Liver (tissue), 9 donors: ENCODE results near the gene CRADD. TPM values are rescaled to one million over a fixed set of nuclear protein-coding genes. Genes with fewer than 3 reads are reported as not detected.

ENCODE experiments used
- DNase-seq: peaks from one replicate; pipeline ENCODE4 v3.0.0-alpha.2; 2017; ENCODE audit warnings: low spot score
- H3K27ac ChIP-seq, 2 donors: one replicate each; pipeline ENCODE4 v1.7.0; 2013; ENCODE audit warnings: inconsistent platforms in 2 of 2, low read length in 2 of 2, control low read depth in 1 of 2, low read depth in 1 of 2, mild to moderate bottlenecking in 1 of 2
- H3K27me3 ChIP-seq, 4 donors: one replicate each; pipeline versions ENCODE4 v1.6.1 to v1.7.0; 2013; ENCODE audit warnings: low read length in 3 of 4, inconsistent platforms in 1 of 4, mild to moderate bottlenecking in 1 of 4, moderate library complexity in 1 of 4; ENCODE audit not compliant: control insufficient read depth in 4 of 4, insufficient read depth in 4 of 4
- H3K36me3 ChIP-seq, 4 donors: one replicate each; pipeline versions ENCODE4 v1.6.1 to v1.7.0; 2013; ENCODE audit warnings: low read length in 3 of 4, mild to moderate bottlenecking in 3 of 4, low read depth in 1 of 4, moderate library complexity in 1 of 4; ENCODE audit not compliant: control insufficient read depth in 4 of 4, insufficient read depth in 3 of 4
- H3K4me1 ChIP-seq, 4 donors: one replicate each; pipeline versions ENCODE4 v1.6.1 to v1.7.0; 2013; ENCODE audit warnings: low read length in 3 of 4, mild to moderate bottlenecking in 3 of 4, moderate library complexity in 1 of 4; ENCODE audit not compliant: control insufficient read depth in 4 of 4, insufficient read depth in 4 of 4
- H3K4me3 ChIP-seq, 3 donors: one replicate each; pipeline versions ENCODE4 v1.6.1 to v1.7.0; 2013; ENCODE audit warnings: low read length in 3 of 3, control low read depth in 1 of 3, low read depth in 1 of 3, mild to moderate bottlenecking in 1 of 3
- H3K9ac ChIP-seq, 2 donors: one replicate each; pipeline ENCODE4 v1.7.0; 2013; ENCODE audit warnings: low read length in 2 of 2, mild to moderate bottlenecking in 2 of 2, moderate library complexity in 2 of 2, control low read depth in 1 of 2, low read depth in 1 of 2
- H3K9me3 ChIP-seq, 4 donors: one replicate each; pipeline versions ENCODE4 v1.6.1 to v1.7.0; 2013; ENCODE audit warnings: low read length in 3 of 4; ENCODE audit not compliant: control insufficient read depth in 4 of 4
- CTCF ChIP-seq: fragments of 150-350 bp; IDR thresholded peaks from 2 replicates; pipeline ENCODE4 v1.5.1; 2017; ENCODE audit warnings: improper control_type of control experiment, low read depth, low read length; ENCODE audit not compliant: missing input control
- FOXA2 ChIP-seq: IDR thresholded peaks from 2 replicates; pipeline ENCODE4 v1.6.1; 2016; ENCODE audit warnings: antibody characterized with exemption
- HNF4A ChIP-seq, 2 donors: conservative IDR thresholded peaks; 2 replicates each; pipeline ENCODE4 v1.6.1; 2016; ENCODE audit warnings: antibody characterized with exemption in 2 of 2, mild to moderate bottlenecking in 2 of 2
- JUND ChIP-seq, 2 donors: IDR thresholded peaks; 2 replicates each; pipeline ENCODE4 v1.6.1; 2016; ENCODE audit warnings: antibody characterized with exemption in 2 of 2
- MAX ChIP-seq: IDR thresholded peaks from 2 replicates; pipeline ENCODE4 v1.6.1; 2016; ENCODE audit warnings: antibody characterized with exemption
- NR2F2 ChIP-seq: IDR thresholded peaks from 2 replicates; pipeline ENCODE4 v1.6.1; 2016; ENCODE audit warnings: antibody characterized with exemption
- RAD21 ChIP-seq, 2 donors: IDR thresholded peaks; 2 replicates each; pipeline ENCODE4 v1.6.1; 2016; ENCODE audit warnings: antibody characterized with exemption in 2 of 2, mild to moderate bottlenecking in 2 of 2
- REST ChIP-seq: IDR thresholded peaks from 2 replicates; pipeline ENCODE4 v1.6.1; 2016; ENCODE audit warnings: antibody characterized with exemption, mild to moderate bottlenecking
- RXRA ChIP-seq, 2 donors: IDR thresholded peaks; 2 replicates each; pipeline ENCODE4 v1.6.1; 2017 to 2018; ENCODE audit warnings: antibody characterized with exemption in 2 of 2, mild to moderate bottlenecking in 1 of 2
- WGBS: extraction: QIAGEN DNeasy Blood & Tissue Kit; methylation state at CpG from one replicate; pipeline ENCODE4 v1.1.7; 2013; 5-methylcytosine and 5-hydroxymethylcytosine counted together
- polyA plus RNA-seq, 2 donors: library from polyadenylated mRNA; stranded (reverse) in 1 of 2; unstranded in 1 of 2; fragments of 200-250 nt in 1 of 2; fragments of >200 nt in 1 of 2; fragmentation: Nextera tagmentation in 1 of 2; extraction: Ambion mirVana in 1 of 2; gene quantifications; one replicate each; pipeline versions ENCODE4 v1.2.1 to v1.2.3, GENCODE V29; 2013 to 2015
- total RNA-seq, 2 donors: library from RNA; depleted of rRNA; stranded (reverse); fragments of >200 nt; gene quantifications; one replicate each; pipeline ENCODE4 v1.2.3, GENCODE V29; 2014
- TF ChIP-seq, protein P1 (sequence below): IDR thresholded peaks from 2 replicates; pipeline ENCODE4 v1.6.1; 2016; ENCODE audit warnings: antibody characterized with exemption
- TF ChIP-seq, protein P2 (sequence below): IDR thresholded peaks from 2 replicates; pipeline ENCODE4 v1.6.1; 2016; ENCODE audit warnings: antibody characterized with exemption
- donor health status: healthy.
- donor health status: healthy.
- donor health status: healthy.
- donor health status: healthy.
- donor health status: healthy.

CRADD gene
- total and polyA plus RNA-seq, 4 donors, result 19.4 to 48.9 (median 29.6) TPM

- H3K4me1 ChIP-seq, result no peaks in the 10 kb centered on the region
- no peaks in the 10 kb centered on the region for H3K27me3 ChIP-seq
- H3K4me3 ChIP-seq, result no peak overlapping the region
- H3K9ac ChIP-seq, result no peak overlapping the region
- DNase-seq, result no peak
- H3K27ac ChIP-seq, result no peak overlapping the region
- WGBS, result 85% methylated on average over 2 of the region's 2 CpGs
- H3K36me3 ChIP-seq, result peaks cover 0 to 1% (median 0%) of the 10 kb centered on the region in 4 donors
- peaks cover 0 to 7% (median 1%) of the 10 kb centered on the region in 4 donors for H3K9me3 ChIP-seq
- TF ChIP-seq REST, result no peak
- TF ChIP-seq RAD21 (IDR thresholded peaks at IDR 0.05), result no peak
- TF ChIP-seq HNF4A (conservative IDR thresholded peaks at IDR 0.05), result no peak
- no peak for TF ChIP-seq MAX
- no peak for TF ChIP-seq FOXA2
- TF ChIP-seq RXRA (IDR thresholded peaks at IDR 0.05), result no peak
- TF ChIP-seq, protein P1, sequence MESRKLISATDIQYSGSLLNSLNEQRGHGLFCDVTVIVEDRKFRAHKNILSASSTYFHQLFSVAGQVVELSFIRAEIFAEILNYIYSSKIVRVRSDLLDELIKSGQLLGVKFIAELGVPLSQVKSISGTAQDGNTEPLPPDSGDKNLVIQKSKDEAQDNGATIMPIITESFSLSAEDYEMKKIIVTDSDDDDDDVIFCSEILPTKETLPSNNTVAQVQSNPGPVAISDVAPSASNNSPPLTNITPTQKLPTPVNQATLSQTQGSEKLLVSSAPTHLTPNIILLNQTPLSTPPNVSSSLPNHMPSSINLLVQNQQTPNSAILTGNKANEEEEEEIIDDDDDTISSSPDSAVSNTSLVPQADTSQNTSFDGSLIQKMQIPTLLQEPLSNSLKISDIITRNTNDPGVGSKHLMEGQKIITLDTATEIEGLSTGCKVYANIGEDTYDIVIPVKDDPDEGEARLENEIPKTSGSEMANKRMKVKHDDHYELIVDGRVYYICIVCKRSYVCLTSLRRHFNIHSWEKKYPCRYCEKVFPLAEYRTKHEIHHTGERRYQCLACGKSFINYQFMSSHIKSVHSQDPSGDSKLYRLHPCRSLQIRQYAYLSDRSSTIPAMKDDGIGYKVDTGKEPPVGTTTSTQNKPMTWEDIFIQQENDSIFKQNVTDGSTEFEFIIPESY, result no peak
- TF ChIP-seq CTCF, result no peak
- TF ChIP-seq NR2F2, result no peak
- TF ChIP-seq, protein P2, sequence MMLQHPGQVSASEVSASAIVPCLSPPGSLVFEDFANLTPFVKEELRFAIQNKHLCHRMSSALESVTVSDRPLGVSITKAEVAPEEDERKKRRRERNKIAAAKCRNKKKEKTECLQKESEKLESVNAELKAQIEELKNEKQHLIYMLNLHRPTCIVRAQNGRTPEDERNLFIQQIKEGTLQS, result no peak
These were observed 40.5 kb upstream of the CRADD start for GRCh38 chr12:93636708-93637107.

DNA sequence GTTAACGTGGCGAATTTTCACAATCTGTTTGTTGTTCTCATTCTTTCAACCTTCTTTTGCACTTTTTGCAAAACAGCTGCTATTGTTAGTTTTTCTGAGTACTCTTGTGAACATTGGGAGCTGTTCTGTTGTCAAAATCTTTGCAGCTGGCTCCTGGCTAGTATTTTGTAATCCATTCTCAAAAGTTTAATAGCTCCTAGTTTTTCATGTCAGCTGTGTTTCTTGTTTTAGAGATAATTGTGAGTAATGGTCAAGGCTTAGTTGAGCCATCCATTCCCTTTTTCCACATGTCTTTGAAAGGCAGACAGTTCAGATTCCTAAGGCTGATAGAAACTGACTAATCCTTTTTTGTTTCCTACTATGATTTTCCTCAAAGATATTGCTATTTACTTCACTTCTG lies 39.1 kb upstream of the CRADD start:
- Histone ChIP-seq H3K4me1 (no peaks in the 10 kb centered on the region), H3K4me3 (no peak overlapping the region), H3K27ac (no peak overlapping the region), H3K9me3 (no peaks in the 10 kb centered on the region), H3K9ac (no peak overlapping the region), H3K36me3 (peaks cover 0 to 1% (median 0%) of the 10 kb centered on the region in 4 donors), H3K27me3 (no peaks in the 10 kb centered on the region)
- peak in 1 of 2 donors; percentile 39 for TF ChIP-seq RXRA (IDR thresholded peaks at IDR 0.05)
- peak in 1 of 2 donors; percentile 28 for TF ChIP-seq RAD21 (IDR thresholded peaks at IDR 0.05)
- peak in 1 of 2 donors; percentile 8 for TF ChIP-seq JUND (IDR thresholded peaks at IDR 0.05)
- no peak for TF ChIP-seq REST
- TF ChIP-seq HNF4A (conservative IDR thresholded peaks at IDR 0.05), result peak; percentile 19 to 31
- DNase-seq, result no peak
- WGBS, result 41% methylated on average over 2 of the region's 2 CpGs
